Measurements from ENCODE around the gene ARMC10. TPM values are rescaled to one million over a fixed set of nuclear protein-coding genes. Genes with fewer than 3 reads are reported as not detected.

ARMC10 gene
- total RNA-seq, 2 experiments from 2014 or later = 22.1 to 27.7 TPM

- Mint-ChIP-seq H3K36me3 (peaks cover 19% of the 10 kb centered on the region), H3K4me1 (peaks cover 6% of the 10 kb centered on the region)
- no peak for ATAC-seq (ENCODE audit: low read depth)
These were observed 42.5 kb downstream of the ARMC10 start for GRCh38 chr7:103117465-103117864.

GRCh38 chr7:103119791-103120291, 44.9 kb downstream of the ARMC10 start:
- no peaks in the 10 kb centered on the region for H3K9me3 Mint-ChIP-seq
- H3K4me3 Mint-ChIP-seq = no peak overlapping the region
- POLR2A ChIA-PET = no interaction called here
- H3K4me1 Mint-ChIP-seq = no peaks in the 10 kb centered on the region
- no peak for DNase-seq
- H3K27ac Mint-ChIP-seq = no peak overlapping the region
- H3K36me3 Mint-ChIP-seq = peaks cover 19% of the 10 kb centered on the region
- no peak for ATAC-seq (ENCODE audit: low read depth)
- H3K27me3 Mint-ChIP-seq = no peaks in the 10 kb centered on the region

More at GRCh38 chr7:103117465-103117864, 42.5 kb downstream of the ARMC10 start:
- Mint-ChIP-seq H3K27ac (no peak overlapping the region), H3K9me3 (no peaks in the 10 kb centered on the region), H3K27me3 (no peaks in the 10 kb centered on the region), H3K4me3 (no peak overlapping the region)
- DNase-seq = no peak
- POLR2A ChIA-PET = no interaction called here

DNA sequence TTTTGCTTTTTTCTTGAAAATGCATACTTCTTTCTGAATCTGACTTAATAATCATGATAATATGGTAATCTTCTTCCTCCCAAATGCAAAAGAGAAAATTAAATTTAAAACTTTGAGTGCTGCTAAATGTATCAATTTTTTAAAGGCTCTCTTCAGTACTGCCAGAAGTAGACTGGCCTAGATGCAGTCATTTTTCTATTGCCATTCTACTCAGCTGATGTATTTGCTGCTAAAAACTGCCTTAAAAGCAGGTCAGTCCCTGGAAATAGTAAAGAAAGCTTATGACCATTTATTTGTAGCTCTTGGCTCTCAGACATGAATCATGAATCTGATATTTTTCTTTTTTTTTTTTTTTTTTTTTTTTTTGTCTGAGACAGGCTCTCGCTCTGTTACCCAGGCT, 45.4 kb downstream of the ARMC10 start:
- Mint-ChIP-seq H3K27ac (no peak overlapping the region), H3K9me3 (no peaks in the 10 kb centered on the region), H3K4me1 (no peaks in the 10 kb centered on the region), H3K27me3 (no peaks in the 10 kb centered on the region), H3K4me3 (no peak overlapping the region), H3K36me3 (peaks cover 16% of the 10 kb centered on the region)
- POLR2A ChIA-PET = no interaction called here
- DNase-seq = no peak
- no peak for ATAC-seq (ENCODE audit: low read depth)

GRCh38 chr7:103121641-103122040, 46.7 kb downstream of the ARMC10 start:
- no peaks in the 10 kb centered on the region for H3K27me3 Mint-ChIP-seq
- no peak overlapping the region for H3K4me3 Mint-ChIP-seq
- peaks cover 21% of the 10 kb centered on the region for H3K36me3 Mint-ChIP-seq
- no peaks in the 10 kb centered on the region for H3K9me3 Mint-ChIP-seq
- no peak for ATAC-seq (ENCODE audit: low read depth)
- H3K27ac Mint-ChIP-seq = no peak overlapping the region
- no peaks in the 10 kb centered on the region for H3K4me1 Mint-ChIP-seq
- POLR2A ChIA-PET = interaction anchor here (0.6 kb wide), 1 partner anchor 33 kb away, joined by 4 read pairs; no protein-coding TSS in a partner anchor
- no peak for DNase-seq

GRCh38 chr7:103123529-103123928, 48.6 kb downstream of the ARMC10 start:
- Mint-ChIP-seq H3K27ac (no peak overlapping the region), H3K27me3 (no peaks in the 10 kb centered on the region), H3K4me3 (no peak overlapping the region), H3K4me1 (no peaks in the 10 kb centered on the region), H3K9me3 (no peaks in the 10 kb centered on the region), H3K36me3 (peaks cover 33% of the 10 kb centered on the region)
- POLR2A ChIA-PET = no interaction called here
- DNase-seq (no peak), ATAC-seq (ENCODE audit: low read depth) (no peak)

- POLR2A ChIA-PET = no interaction called here
- no peak for DNase-seq
- H3K9me3 Mint-ChIP-seq = no peaks in the 10 kb centered on the region
- no peak overlapping the region for H3K4me3 Mint-ChIP-seq
- no peaks in the 10 kb centered on the region for H3K4me1 Mint-ChIP-seq
- H3K27ac Mint-ChIP-seq = no peak overlapping the region
- no peaks in the 10 kb centered on the region for H3K27me3 Mint-ChIP-seq
- H3K36me3 Mint-ChIP-seq = peaks cover 32% of the 10 kb centered on the region
- ATAC-seq (ENCODE audit: low read depth) = no peak
These were observed 49.6 kb downstream of the ARMC10 start for GRCh38 chr7:103124429-103124979.

DNA sequence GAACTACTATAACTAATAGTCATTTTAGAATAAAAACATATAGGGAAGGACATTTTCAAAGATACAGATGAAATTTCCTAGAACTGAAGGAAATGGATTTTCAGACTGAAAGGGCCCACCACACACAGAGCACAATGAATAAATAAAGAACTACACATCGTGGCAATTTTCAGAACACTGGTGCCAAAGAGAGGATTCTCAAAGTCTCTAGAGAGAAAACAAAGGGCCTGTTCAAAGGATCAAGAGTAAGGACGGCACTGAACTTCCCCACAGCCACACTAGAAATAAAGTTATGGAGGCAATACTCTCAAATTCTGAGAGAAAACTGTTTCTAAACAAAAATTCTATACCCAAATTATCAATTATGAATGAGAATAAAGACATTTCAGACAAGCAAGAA, 52.1 kb downstream of the ARMC10 start:
- H3K4me1 Mint-ChIP-seq = no peaks in the 10 kb centered on the region
- DNase-seq = no peak
- H3K4me3 Mint-ChIP-seq = no peak overlapping the region
- no peaks in the 10 kb centered on the region for H3K27me3 Mint-ChIP-seq
- H3K36me3 Mint-ChIP-seq = peaks cover 26% of the 10 kb centered on the region
- no peaks in the 10 kb centered on the region for H3K9me3 Mint-ChIP-seq
- no peak overlapping the region for H3K27ac Mint-ChIP-seq
- POLR2A ChIA-PET = no interaction called here
- ATAC-seq (ENCODE audit: low read depth) = no peak

- H3K4me3 Mint-ChIP-seq = no peak overlapping the region
- no peaks in the 10 kb centered on the region for H3K27me3 Mint-ChIP-seq
- no peak overlapping the region for H3K27ac Mint-ChIP-seq
- no peak for ATAC-seq (ENCODE audit: low read depth)
- DNase-seq = no peak
- no peaks in the 10 kb centered on the region for H3K9me3 Mint-ChIP-seq
- POLR2A ChIA-PET = no interaction called here
- no peaks in the 10 kb centered on the region for H3K4me1 Mint-ChIP-seq
- H3K36me3 Mint-ChIP-seq = peaks cover 21% of the 10 kb centered on the region
These were observed 55.0 kb downstream of the ARMC10 start for GRCh38 chr7:103129702-103130549.

- POLR2A ChIA-PET = no interaction called here
- no peak for ATAC-seq (ENCODE audit: low read depth)
- Mint-ChIP-seq H3K4me3 (no peak overlapping the region), H3K27ac (no peak overlapping the region), H3K9me3 (no peaks in the 10 kb centered on the region), H3K36me3 (peaks cover 21% of the 10 kb centered on the region), H3K4me1 (no peaks in the 10 kb centered on the region), H3K27me3 (no peaks in the 10 kb centered on the region)
- DNase-seq = no peak
These were observed 56.1 kb downstream of the ARMC10 start for GRCh38 chr7:103130901-103131624.

DNA sequence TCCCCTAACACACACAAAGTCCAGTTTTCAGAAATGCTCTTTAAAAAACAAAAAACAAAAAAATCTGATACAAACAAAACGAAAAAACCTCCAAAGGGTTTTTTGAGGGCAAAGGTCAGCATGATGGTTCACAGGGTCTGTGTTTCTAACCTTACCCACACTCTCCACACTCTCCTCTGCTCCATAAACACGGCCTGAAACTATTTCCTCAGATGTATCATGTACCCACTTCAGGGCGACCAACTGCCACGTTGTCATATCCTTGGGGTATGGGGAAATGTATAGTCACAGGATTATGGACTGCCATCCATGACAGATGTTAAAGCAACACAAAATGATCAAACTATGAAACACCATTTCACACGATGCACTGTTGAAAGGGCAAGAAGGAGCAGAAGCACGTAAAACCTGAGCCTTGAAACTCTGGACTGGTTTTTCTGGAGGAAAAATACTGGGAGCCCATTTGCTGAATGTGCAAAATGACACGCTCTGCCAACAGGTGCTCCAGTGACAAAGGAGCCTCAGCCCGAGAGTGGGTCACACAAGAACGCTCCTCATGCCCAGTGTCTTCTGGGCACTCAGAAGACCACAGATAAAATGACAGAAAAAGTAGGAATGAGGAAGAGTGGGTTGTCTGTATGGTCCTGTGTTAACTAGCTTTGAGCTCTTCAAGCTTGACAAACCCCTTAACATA, 58.2 kb downstream of the ARMC10 start:
- H3K36me3 Mint-ChIP-seq = peaks cover 8% of the 10 kb centered on the region
- no peak for DNase-seq
- POLR2A ChIA-PET = no interaction called here

DNA sequence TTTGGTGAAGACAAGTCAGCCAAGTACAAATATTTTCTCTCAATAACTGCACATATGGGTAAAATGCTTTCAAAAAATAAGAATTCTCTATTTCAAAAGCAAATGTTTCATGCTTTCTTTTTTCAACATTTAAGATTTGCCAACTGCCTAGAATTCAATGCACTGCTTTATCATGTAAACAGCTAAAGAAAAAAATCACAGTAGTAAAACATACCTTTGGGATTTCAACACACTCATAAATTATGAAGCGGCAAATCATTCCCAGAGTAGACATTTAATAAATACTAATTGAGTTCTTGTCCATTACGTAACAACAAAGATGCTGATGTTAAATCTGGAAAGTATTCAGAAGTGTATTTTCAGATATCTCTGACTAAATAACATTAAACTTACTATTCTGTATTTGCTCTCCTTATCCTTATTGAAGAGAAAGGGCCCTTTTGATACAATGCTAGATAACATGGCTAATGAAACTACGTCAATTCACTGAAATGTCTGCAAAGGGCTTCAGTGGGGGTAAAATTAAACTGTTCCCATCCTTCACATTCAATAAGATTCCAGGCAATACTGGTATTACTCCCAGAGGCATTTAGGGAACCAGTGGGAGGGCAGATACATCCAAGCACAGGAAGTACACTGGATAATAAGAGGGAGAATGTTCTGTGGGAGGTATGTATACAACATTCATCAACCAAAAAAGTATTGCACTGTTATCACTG, 60.1 kb downstream of the ARMC10 start:
- DNase-seq (no peak), ATAC-seq (ENCODE audit: low read depth) (no peak)
- Mint-ChIP-seq H3K4me3 (no peak overlapping the region), H3K27ac (no peak overlapping the region), H3K27me3 (no peaks in the 10 kb centered on the region), H3K4me1 (no peaks in the 10 kb centered on the region), H3K36me3 (peaks cover 4% of the 10 kb centered on the region), H3K9me3 (no peaks in the 10 kb centered on the region)
- POLR2A ChIA-PET = no interaction called here

More for the DNA sequence above, 58.2 kb downstream of the ARMC10 start:
- Mint-ChIP-seq H3K9me3 (no peaks in the 10 kb centered on the region), H3K27ac (no peak overlapping the region), H3K4me3 (no peak overlapping the region), H3K27me3 (no peaks in the 10 kb centered on the region), H3K4me1 (no peaks in the 10 kb centered on the region)
- ATAC-seq (ENCODE audit: low read depth) = no peak

- no peak overlapping the region for H3K27ac Mint-ChIP-seq
- no peaks in the 10 kb centered on the region for H3K4me1 Mint-ChIP-seq
- ATAC-seq (ENCODE audit: low read depth) (no peak), DNase-seq (no peak)
- POLR2A ChIA-PET = no interaction called here
- H3K4me3 Mint-ChIP-seq = no peak overlapping the region
- no peaks in the 10 kb centered on the region for H3K27me3 Mint-ChIP-seq
- H3K9me3 Mint-ChIP-seq = peaks cover 1% of the 10 kb centered on the region
- H3K36me3 Mint-ChIP-seq = peaks cover 21% of the 10 kb centered on the region
These were observed 65.1 kb downstream of the ARMC10 start for GRCh38 chr7:103140061-103140460.

DNA sequence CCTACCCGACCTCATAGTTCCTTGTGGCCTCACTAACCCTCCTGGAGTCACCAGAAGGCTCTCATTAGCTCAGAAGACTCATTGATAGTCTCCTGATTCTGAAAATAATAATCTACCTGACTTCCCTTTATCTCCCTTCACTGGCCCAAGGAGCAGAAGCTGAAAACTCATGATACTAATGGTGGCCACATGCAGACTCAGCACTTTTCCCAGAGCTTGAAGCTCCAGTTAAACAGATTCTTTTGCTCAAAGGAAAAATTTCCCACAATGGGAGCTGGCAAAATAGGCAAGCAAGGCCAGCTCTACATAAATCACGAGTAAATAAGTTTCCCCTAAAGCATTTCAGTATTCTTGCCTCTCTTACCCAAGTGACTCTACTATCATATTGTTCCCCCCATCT, 65.7 kb downstream of the ARMC10 start:
- peaks cover 3% of the 10 kb centered on the region for H3K4me1 Mint-ChIP-seq
- H3K27ac Mint-ChIP-seq = no peak overlapping the region
- H3K27me3 Mint-ChIP-seq = no peaks in the 10 kb centered on the region
- POLR2A ChIA-PET = no interaction called here
- peaks cover 1% of the 10 kb centered on the region for H3K9me3 Mint-ChIP-seq
- ATAC-seq (ENCODE audit: low read depth) (no peak), DNase-seq (no peak)
- no peak overlapping the region for H3K4me3 Mint-ChIP-seq
- peaks cover 21% of the 10 kb centered on the region for H3K36me3 Mint-ChIP-seq

Measured in activated naive CD8-positive, alpha-beta T cell treated with anti-CD3 and anti-CD28 coated beads, Interleukin-2, amount 10 ng/mL, durations not matched to agents 7 days and 5 days (primary cell).